Heart right ventricle (tissue), 16 donors: ENCODE measurements around the gene SSR3. TPM values are rescaled to one million over a fixed set of nuclear protein-coding genes. Genes with fewer than 3 reads are reported as not detected.

ENCODE experiments used
- ATAC-seq, 8 donors: fragments of 200-7000 bp; cut with Tn5 transposase; one replicate each; pipeline ENCODE4 v1.9.1; 2020; ENCODE audit warnings: mild to moderate bottlenecking in 8 of 8, moderate library complexity in 8 of 8, moderate number of reproducible peaks in 1 of 8
- DNase-seq, 2 donors: peaks; one replicate each; pipeline ENCODE4 v3.0.0-alpha.2; 2020
- H3K27ac ChIP-seq, 10 donors: fragments of 200-600 bp; sonication (generic) in 2 of 10; one replicate each; pipeline versions ENCODE4 v1.5.0 to v1.8.0; 2020 to 2022; ENCODE audit warnings: mild to moderate bottlenecking in 3 of 10
- H3K27me3 ChIP-seq, 7 donors: fragments of 200-600 bp; one replicate each; pipeline ENCODE4 v1.8.0; 2021 to 2022; ENCODE audit warnings: mild to moderate bottlenecking in 2 of 7
- H3K36me3 ChIP-seq, 9 donors: fragments of 200-600 bp; sonication (generic) in 1 of 9; one replicate each; pipeline versions ENCODE4 v1.5.0 to v1.8.0; 2020 to 2022; ENCODE audit warnings: mild to moderate bottlenecking in 2 of 9
- H3K4me1 ChIP-seq, 9 donors: fragments of 200-600 bp; sonication (generic) in 1 of 9; one replicate each; pipeline versions ENCODE4 v1.5.0 to v1.8.0; 2020 to 2022; ENCODE audit warnings: mild to moderate bottlenecking in 4 of 9
- H3K4me3 ChIP-seq, 10 donors: fragments of 200-600 bp; sonication (generic) in 2 of 10; one replicate each; pipeline versions ENCODE4 v1.5.0 to v1.8.0; 2020 to 2022; ENCODE audit warnings: mild to moderate bottlenecking in 7 of 10, moderate library complexity in 2 of 10
- H3K9me3 ChIP-seq, 11 donors: fragments of 200-600 bp in 10 of 11; sonication (generic) in 2 of 11; one replicate each; pipeline versions ENCODE4 v1.5.0 to v1.8.0; 2013 to 2022; ENCODE audit warnings: mild to moderate bottlenecking in 2 of 11, control low read depth in 1 of 11, moderate library complexity in 1 of 11
- CTCF ChIP-seq, 9 donors: fragments of 200-600 bp; sonication (generic) in 2 of 9; IDR thresholded peaks; one replicate each; pipeline versions ENCODE4 v1.5.0 to v1.8.0; 2021 to 2022; ENCODE audit warnings: antibody characterized with exemption in 9 of 9, mild to moderate bottlenecking in 5 of 9, moderate library complexity in 1 of 9
- WGBS, 2 donors: extraction: QIAGEN DNeasy Blood & Tissue Kit; methylation state at CpG; one replicate each; pipeline ENCODE4 v1.1.7; 2013; ENCODE audit warnings: inconsistent platforms in 1 of 2; 5-methylcytosine and 5-hydroxymethylcytosine counted together
- intact Hi-C, 10 donors: fragments of 100-400 bp; cut with DNase I; formaldehyde crosslinking; loops; one replicate each; pipeline versions ENCODE4 v1.11.1 to v1.14.2; 2022
- polyA plus RNA-seq, 2 donors: library from polyadenylated mRNA; stranded (reverse); fragments of 200-250 nt; gene quantifications; one replicate each; pipeline ENCODE4 v1.2.3, GENCODE V29; 2013
- total RNA-seq, 10 donors: library from RNA; stranded (reverse); fragmentation: NEBNext Ultra II Directional in 3 of 10; extraction: Animal tissue kit (Norgen Biotek cat#: 25700) in 3 of 10; gene quantifications; one replicate each; pipeline versions ENCODE4 v1.2.1 to v1.2.4, GENCODE V29; 2021 to 2023
- donor health status: Arrhythmogenic right ventricular cardiomyopathy.
- donor health status: ischemic (EF 13 %, LVEDD 7.1; RV severe dilation, severe dysfunction).
- donor health status: healthy with polysubstance abuse.
- donor health status: DM: no; HTN: yes; CAD: no.
- donor health status: DM: no; HTN: no; CAD: no.
- donor health status: ischemic (EF 25% LVEDD 6.9; RV normal size, moderate dysfunction).
- donor health status: ischemic (EF 25% LVEDD 5.7; RV mildly dilated, moderate dysfunction).
- donor health status: healthy.
- donor health status: DM: yes; HTN: yes; CAD: no.
- donor health status: Ischemic cardiomyopathy.
- donor health status: ischemic (EF 35%, LVEDD 5.7; RV mildly dilated, moderate dysfunction).
- donor health status: nonischemic (EF 11% LVEDD 7.7; RV severe dilation, severe dysfunction).
- donor health status: DM: yes; HTN: yes; CAD: no.
- donor health status: PGD.
- donor health status: ischemic (EF 29% LVEDD 5.4; RV normal size, mild dysfunction).
- donor health status: nonischemic (EF 23%, LVEDD 6.1; RV moderate dilation, normal function).

Gene SSR3
- total and polyA plus RNA-seq, 12 donors = 75.8 to 602 (median 216) TPM

GRCh38 chr3:156548902-156549301, 6.0 kb downstream of the SSR3 start:
- Histone ChIP-seq H3K36me3 (peaks cover 0 to 95% (median 11%) of the 10 kb centered on the region in 9 donors), H3K9me3 (no peaks in the 10 kb centered on the region), H3K27me3 (no peaks in the 10 kb centered on the region), H3K4me3 (no peak overlapping the region), H3K4me1 (peaks cover 0 to 99% (median 81%) of the 10 kb centered on the region in 9 donors), H3K27ac (peak overlapping the region in 9 of 10 donors; percentile 38 to 91 (median 59))
- peak in 2 of 8 donors; percentile 13 to 18 for ATAC-seq
- 61 to 70% methylated on average over 6 of the region's 6 CpGs for WGBS, 2 donors
- no peak for DNase-seq
- TF ChIP-seq CTCF (IDR thresholded peaks at IDR 0.05) = no peak
- intact Hi-C loops = loop anchor here in 8 of 10 donors (2.0 to 10.0 kb wide), 10 partner anchors 123 to 588 kb away; partner anchors contain the start of genes TIPARP (in 2 of the 8) and LEKR1 (in 1 of the 8)

- DNase-seq (no peak), ATAC-seq (peak in 5 of 8 donors; percentile 21 to 43 (median 32))
- no peak for TF ChIP-seq CTCF (IDR thresholded peaks at IDR 0.05)
- Histone ChIP-seq H3K9me3 (no peaks in the 10 kb centered on the region), H3K4me3 (no peak overlapping the region), H3K27me3 (no peaks in the 10 kb centered on the region), H3K4me1 (peaks cover under 1 to 99% (median 81%) of the 10 kb centered on the region in 9 donors), H3K27ac (peak overlapping the region in 9 of 10 donors; percentile 38 to 91 (median 59)), H3K36me3 (peaks cover 0 to 100% (median 11%) of the 10 kb centered on the region in 9 donors)
- 47 to 52% methylated on average over 4 of the region's 4 CpGs for WGBS, 2 donors
- intact Hi-C loops = loop anchor here in 8 of 10 donors (2.0 to 10.0 kb wide), 10 partner anchors 124 to 589 kb away; partner anchors contain the start of genes TIPARP (in 2 of the 8) and LEKR1 (in 1 of the 8)
These were observed 6.8 kb downstream of the SSR3 start for GRCh38 chr3:156548041-156548687.

DNA sequence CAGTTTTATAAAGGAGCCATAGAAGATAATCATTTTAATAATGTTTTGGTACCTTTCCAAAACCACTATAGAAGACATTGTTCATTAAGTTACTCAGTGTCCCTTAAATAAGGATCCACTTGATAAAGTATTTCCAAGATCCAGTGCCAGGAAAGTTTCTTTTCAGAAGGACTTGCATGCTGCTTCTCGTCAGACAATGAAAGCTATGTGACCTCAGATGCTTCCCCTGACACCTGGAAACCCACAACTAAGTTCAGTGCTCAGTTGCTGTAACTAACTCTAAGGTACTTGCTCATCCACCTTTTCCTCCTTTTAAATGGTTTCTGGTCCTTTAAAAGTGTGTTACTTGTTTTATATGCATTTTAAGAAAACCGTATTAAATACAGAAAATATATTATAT, 7.3 kb downstream of the SSR3 start:
- 27 to 41% methylated on average over 2 of the region's 2 CpGs for WGBS, 2 donors
- no peak for DNase-seq
- H3K4me1 ChIP-seq = peaks cover 5 to 99% (median 81%) of the 10 kb centered on the region in 9 donors
- H3K27ac ChIP-seq = peak overlapping the region in 9 of 10 donors; percentile 38 to 91 (median 59)
- intact Hi-C loops = loop anchor here in 8 of 10 donors (2.0 to 10.0 kb wide), 10 partner anchors 125 to 590 kb away; partner anchors contain the start of genes TIPARP (in 2 of the 8) and LEKR1 (in 1 of the 8)
- H3K9me3 ChIP-seq = no peaks in the 10 kb centered on the region
- ATAC-seq = peak in 6 of 8 donors; percentile 57 to 78 (median 65)
- peaks cover 0 to 100% (median 11%) of the 10 kb centered on the region in 9 donors for H3K36me3 ChIP-seq
- H3K4me3 ChIP-seq = no peak overlapping the region
- no peak for TF ChIP-seq CTCF (IDR thresholded peaks at IDR 0.05)
- H3K27me3 ChIP-seq = no peaks in the 10 kb centered on the region

DNA sequence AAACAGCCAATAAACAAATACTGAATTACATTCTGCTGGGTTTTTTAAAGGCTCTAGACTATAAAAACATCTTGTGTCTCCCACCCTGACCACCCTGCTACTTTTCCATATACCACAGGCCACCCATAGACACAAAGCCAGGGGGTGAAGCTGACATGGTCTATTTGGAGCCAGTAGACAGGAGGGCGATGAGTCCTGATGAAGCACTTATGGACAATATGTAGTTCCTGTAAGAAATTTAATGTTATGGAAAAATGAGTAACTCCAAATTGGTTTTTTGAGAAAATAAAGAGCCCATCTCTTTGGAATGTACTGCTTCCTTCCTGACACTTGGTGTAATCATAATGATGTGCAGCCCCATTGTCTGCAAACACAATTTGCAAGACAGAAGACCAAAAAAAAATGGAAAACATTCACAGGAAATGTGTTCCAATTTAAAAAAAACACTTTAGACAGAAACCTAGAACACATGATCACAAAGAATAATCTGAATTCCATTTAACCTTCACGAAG, 11.8 kb downstream of the SSR3 start:
- intact Hi-C loops = loop anchor here in 6 of 10 donors (2.0 to 10.0 kb wide), 8 partner anchors 132 to 594 kb away; partner anchors contain the start of genes LEKR1 (in 1 of the 6) and TIPARP (in 1 of the 6)
- H3K27ac ChIP-seq = peak overlapping the region; percentile 47 to 87 (median 65)
- peaks cover 0 to 100% (median 10%) of the 10 kb centered on the region in 9 donors for H3K36me3 ChIP-seq
- H3K9me3 ChIP-seq = no peaks in the 10 kb centered on the region
- H3K4me1 ChIP-seq = peaks cover 5 to 75% (median 49%) of the 10 kb centered on the region in 9 donors
- DNase-seq (no peak), ATAC-seq (peak in 1 of 8 donors; percentile 21)
- peak overlapping the region in 1 of 10 donors; percentile 16 for H3K4me3 ChIP-seq
- H3K27me3 ChIP-seq = no peaks in the 10 kb centered on the region
- 58 to 68% methylated on average over 2 of the region's 2 CpGs for WGBS, 2 donors
- no peak for TF ChIP-seq CTCF (IDR thresholded peaks at IDR 0.05)
